Muscle layer of duodenum (tissue), 2 donors: Measurements from ENCODE around the gene CAPN10.
A peak's percentile ranks its signal among the peaks of the same experiment; 100 is the strongest.
"Not testable (repeated sequence)": the region's sequence is repeated elsewhere in the genome, so short reads cannot be mapped to it uniquely, and the experiment has no call there.

Experiments
- H3K27ac ChIP-seq: one replicate; pipeline ENCODE4 v1.7.0; 2013; ENCODE audit warnings: mild to moderate bottlenecking, low read length
- H3K27me3 ChIP-seq: one replicate; pipeline ENCODE4 v1.7.0; 2013; ENCODE audit warnings: low read depth, mild to moderate bottlenecking, control low read depth, low read length
- H3K36me3 ChIP-seq, 2 donors: one replicate each; pipeline ENCODE4 v1.7.0; 2013; ENCODE audit warnings: low read length in 2 of 2, control low read depth in 1 of 2, mild to moderate bottlenecking in 1 of 2; ENCODE audit not compliant: insufficient read depth in 2 of 2, control insufficient read depth in 1 of 2
- H3K4me1 ChIP-seq, 2 donors: one replicate each; pipeline ENCODE4 v1.7.0; 2013; ENCODE audit warnings: low read length in 2 of 2, mild to moderate bottlenecking in 2 of 2, control low read depth in 1 of 2, moderate library complexity in 1 of 2; ENCODE audit not compliant: insufficient read depth in 2 of 2, control insufficient read depth in 1 of 2
- H3K4me3 ChIP-seq, 2 donors: one replicate each; pipeline ENCODE4 v1.7.0; 2013; ENCODE audit warnings: low read length in 2 of 2, low read depth in 1 of 2, mild to moderate bottlenecking in 1 of 2
- H3K9me3 ChIP-seq, 2 donors: one replicate each; pipeline ENCODE4 v1.7.0; 2013; ENCODE audit warnings: low read length in 2 of 2, control low read depth in 1 of 2, mild to moderate bottlenecking in 1 of 2; ENCODE audit not compliant: control insufficient read depth in 1 of 2
- donor health status: healthy.

Gene CAPN10, protein sequence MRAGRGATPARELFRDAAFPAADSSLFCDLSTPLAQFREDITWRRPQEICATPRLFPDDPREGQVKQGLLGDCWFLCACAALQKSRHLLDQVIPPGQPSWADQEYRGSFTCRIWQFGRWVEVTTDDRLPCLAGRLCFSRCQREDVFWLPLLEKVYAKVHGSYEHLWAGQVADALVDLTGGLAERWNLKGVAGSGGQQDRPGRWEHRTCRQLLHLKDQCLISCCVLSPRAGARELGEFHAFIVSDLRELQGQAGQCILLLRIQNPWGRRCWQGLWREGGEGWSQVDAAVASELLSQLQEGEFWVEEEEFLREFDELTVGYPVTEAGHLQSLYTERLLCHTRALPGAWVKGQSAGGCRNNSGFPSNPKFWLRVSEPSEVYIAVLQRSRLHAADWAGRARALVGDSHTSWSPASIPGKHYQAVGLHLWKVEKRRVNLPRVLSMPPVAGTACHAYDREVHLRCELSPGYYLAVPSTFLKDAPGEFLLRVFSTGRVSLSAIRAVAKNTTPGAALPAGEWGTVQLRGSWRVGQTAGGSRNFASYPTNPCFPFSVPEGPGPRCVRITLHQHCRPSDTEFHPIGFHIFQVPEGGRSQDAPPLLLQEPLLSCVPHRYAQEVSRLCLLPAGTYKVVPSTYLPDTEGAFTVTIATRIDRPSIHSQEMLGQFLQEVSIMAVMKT

DNA sequence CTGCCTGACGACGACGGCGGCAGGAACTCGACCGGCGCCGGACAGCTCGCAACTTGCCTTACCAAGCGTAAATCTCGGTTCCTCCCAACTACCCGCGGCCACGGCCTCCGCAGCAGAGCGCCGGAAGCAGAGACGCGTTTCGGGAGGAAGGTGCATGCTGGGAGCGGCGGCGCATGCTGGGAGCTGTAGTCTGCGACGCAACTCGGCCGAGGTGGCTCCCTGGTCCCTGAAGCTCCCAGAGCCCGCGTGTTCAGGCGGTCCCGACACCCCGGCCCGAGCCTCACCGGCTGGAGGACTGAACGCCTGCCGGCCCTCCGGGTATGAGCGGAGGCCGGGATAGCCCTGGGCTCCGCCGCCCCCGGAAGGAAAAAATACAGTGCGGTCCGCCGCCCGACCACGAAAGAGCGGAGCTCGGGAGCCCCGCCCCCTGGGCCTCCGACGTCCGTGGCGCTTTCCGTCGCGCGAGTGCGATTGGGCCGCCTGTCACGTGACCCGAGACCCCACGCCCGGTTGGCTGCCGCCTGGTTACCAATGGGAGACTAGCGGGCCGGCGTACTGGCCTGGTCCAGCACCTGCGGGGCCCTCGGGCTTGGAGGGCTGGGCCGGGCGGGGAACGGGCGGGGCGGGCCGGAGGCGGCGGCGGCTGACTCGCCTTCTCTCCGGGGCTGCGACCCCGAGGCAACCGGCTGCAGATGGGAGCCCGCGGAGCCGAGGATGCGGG is at the start of gene CAPN10:
TSS of gene CAPN10 (plus strand) at position 537 of the 721 bp plus-strand sequence. CDS start at position 715, 178 bp downstream.
- peak within 1 kb of the TSS; percentile 93 for H3K27ac ChIP-seq
- no peaks in the 10 kb centered on the region for H3K27me3 ChIP-seq
- H3K4me3 ChIP-seq: peak within 1 kb of the TSS; percentile 87 to 94
- H3K36me3 ChIP-seq: peaks cover 16 to 25% of the 10 kb centered on the region in 2 donors
- no peaks in the 10 kb centered on the region for H3K9me3 ChIP-seq
- peaks cover 19 to 37% of the 10 kb centered on the region in 2 donors for H3K4me1 ChIP-seq

DNA sequence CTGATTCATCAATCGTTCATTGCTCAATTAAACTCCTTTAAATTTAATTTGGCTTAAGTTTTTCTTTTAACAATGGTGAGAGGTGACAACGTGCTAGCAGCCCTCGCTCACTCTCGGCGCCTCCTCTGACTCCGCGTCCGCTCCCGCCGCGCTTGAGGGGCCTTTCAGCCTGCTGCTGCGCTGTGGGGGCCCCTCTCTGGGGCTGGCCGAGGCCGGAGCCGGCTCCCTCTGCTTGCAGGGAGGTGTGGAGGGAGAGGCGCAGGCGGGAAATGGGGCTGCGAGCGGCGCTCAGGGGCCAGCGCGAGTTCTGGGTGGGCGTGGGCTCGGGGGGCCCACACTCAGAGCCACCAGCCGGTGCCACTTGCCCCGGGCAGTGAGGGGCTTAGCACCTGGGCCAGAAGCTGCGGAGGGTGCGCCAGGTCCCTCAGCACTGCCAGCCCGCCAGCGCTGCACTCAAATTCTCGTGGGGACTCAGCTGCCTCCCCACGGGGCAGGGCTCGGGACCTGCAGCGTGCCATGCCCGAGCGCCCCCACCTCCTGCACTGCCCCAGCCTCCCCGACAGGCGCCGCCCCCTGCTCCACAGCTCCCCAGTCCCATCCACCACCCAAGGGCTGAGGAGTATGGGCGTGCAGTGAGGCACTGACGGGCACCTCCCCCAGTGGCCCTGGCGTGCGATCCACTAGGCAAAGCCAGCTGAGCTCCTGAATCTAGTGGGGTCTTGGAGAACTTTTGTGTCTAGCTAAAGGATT is 48.3 kb upstream of the CAPN10 start:
- H3K36me3 ChIP-seq: peaks cover 0 to 10% of the 10 kb centered on the region in 2 donors
- H3K9me3 ChIP-seq: no peaks in the 10 kb centered on the region
- H3K4me1 ChIP-seq: no peaks in the 10 kb centered on the region
- H3K27ac ChIP-seq: no peak overlapping the region
- H3K4me3 ChIP-seq: no peak overlapping the region
- no peaks in the 10 kb centered on the region for H3K27me3 ChIP-seq

DNA sequence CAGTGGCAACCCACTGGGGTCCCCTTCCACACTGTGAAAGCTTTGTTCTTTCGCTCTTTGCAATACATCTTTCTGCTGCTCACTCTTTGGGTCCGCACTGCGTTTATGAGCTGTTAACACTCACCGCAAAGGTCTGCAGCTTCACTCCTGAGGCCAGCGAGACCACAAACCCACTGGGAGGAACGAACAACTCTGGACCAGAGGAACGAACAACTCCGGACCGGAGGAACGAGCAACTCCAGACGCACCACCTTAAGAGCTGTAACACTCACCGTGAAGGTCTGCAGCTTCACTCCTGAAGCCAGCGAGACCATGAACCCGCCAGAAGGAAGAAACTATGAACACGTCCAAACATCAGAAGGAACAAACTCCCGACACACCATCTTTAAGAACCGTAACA is 47.4 kb upstream of the CAPN10 start:
- H3K4me3 ChIP-seq, H3K4me1 ChIP-seq, H3K9me3 ChIP-seq, H3K27ac ChIP-seq, H3K36me3 ChIP-seq, H3K27me3 ChIP-seq: not testable (repeated sequence)

DNA sequence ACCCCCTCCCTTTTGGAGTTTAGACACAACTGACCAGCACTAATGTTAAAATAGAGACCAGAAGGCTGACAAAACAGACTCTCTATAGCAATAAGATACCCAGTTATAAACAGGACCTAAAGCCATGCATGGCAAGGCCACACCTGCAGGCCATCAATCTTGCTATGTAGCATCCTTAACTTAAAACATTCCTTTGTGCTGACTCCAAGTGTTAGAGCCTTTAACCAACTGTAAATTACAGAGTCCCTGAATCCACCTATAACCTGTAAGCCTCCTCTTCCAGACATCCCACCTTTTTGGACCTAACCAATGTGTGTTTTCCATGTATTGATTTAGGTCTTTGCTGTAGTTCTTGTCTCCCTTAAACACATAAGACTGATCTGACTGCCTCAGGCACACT is 46.6 kb upstream of the CAPN10 start:
- H3K27ac ChIP-seq: no peak overlapping the region
- H3K9me3 ChIP-seq: no peaks in the 10 kb centered on the region
- H3K4me1 ChIP-seq: no peaks in the 10 kb centered on the region
- H3K36me3 ChIP-seq: no peaks in the 10 kb centered on the region
- no peaks in the 10 kb centered on the region for H3K27me3 ChIP-seq
- no peak overlapping the region for H3K4me3 ChIP-seq

DNA sequence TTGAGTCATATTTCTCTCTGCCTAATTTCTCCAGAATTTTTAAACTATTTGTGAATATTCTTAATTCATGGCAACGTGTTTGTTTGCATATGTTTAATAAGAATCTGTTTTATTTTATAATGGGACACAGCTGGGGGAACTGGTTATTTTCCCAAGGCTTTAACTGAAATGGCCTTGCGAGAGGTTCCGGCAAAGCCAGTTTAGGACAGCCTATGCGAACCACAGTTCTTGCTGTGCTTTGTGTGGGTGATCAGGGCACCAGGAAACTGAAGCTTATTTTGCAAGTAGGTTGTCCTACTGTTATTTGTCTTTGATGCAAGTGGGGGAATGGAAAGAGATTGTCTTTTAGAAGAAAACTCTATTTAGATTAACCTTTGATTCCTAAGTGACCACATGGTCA is 35.2 kb upstream of the CAPN10 start:
- H3K27me3 ChIP-seq: no peaks in the 10 kb centered on the region
- no peaks in the 10 kb centered on the region for H3K9me3 ChIP-seq
- no peaks in the 10 kb centered on the region for H3K4me1 ChIP-seq
- H3K27ac ChIP-seq: no peak overlapping the region
- peaks cover 7 to 19% of the 10 kb centered on the region in 2 donors for H3K36me3 ChIP-seq
- no peak overlapping the region for H3K4me3 ChIP-seq

DNA sequence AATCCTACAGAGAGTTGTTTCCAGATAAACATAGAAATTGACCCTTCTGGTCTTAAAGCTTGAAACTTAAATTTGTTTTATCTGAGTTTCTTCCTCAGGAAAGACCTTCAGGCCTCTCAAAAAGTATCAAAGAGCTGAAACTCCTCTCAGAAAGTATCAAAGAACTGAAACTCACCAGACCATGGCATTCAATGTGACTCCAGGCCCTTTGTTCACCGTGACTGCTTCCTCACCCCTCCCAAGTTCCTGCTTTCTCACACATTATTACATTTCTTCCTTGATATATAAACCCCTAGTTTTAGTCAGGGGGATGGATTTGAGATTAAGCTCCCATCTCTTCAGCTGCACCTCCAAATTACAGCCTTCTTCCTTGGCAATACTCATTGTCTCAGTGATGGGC is 34.7 kb upstream of the CAPN10 start:
- Histone ChIP-seq H3K9me3 (no peaks in the 10 kb centered on the region), H3K4me3 (no peak overlapping the region), H3K4me1 (no peaks in the 10 kb centered on the region), H3K27me3 (no peaks in the 10 kb centered on the region), H3K27ac (no peak overlapping the region), H3K36me3 (peaks cover 7 to 19% of the 10 kb centered on the region in 2 donors)

DNA sequence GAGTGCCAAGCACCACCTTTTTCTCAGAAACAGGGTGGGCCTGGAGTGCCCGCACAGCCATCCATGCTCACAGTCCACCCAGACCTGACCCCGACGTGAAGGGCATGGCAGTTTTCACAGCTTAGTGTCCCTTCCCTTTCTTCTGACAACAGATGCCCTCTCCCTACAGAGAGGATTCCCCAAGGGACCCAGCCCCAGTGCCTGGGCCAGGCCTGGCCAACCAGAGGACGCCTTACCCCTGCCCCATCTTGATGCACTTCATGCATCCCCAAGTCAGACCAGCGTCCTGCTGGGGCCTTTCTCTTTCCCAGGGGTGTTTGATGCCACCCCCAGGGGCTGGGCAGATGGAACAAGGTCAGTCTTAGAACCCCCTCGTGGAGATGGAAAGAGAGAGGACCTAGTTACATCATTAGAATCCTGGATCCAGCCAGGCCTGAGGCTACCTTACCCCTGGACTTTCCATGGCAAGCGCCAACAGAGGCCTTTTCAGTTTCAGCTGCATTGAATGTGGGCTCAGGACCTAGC is 32.5 kb upstream of the CAPN10 start:
- H3K9me3 ChIP-seq: no peaks in the 10 kb centered on the region
- H3K4me3 ChIP-seq: no peak overlapping the region

DNA sequence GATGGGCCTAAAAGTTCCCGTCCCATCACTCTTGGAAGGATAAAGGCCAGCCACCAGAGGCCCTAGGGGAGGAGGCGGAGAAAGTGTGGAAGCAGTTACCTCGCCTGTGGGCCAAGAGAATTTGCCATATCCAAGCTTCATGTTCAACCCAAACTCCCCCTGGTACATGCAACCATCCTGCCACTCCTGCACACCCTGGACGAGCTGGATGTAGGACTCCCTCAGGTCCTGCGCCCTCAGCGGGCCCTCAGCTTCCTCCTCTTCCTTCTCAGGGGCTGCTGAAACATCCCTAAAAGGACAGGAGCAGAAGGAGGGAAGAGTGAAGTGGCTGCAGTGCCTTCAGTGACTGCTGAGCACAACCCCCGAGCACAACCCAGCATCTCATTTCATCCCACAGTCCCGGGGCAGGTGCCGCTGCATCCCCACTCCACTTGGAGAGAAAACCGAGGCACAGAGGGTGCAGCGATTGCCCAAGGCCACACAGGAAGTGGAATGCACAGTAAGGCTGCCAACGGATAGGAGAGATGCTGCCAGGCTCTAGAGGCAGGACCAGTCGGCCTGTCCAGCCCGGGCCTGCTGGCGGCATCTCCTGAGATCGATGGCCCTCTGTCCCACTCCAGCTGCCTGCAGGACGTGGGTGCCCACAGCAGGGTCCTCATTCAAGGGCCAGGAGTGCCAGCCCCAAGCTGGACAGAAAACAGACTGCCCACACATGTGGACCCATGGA is 31.6 kb upstream of the CAPN10 start:
- Histone ChIP-seq H3K27ac (no peak overlapping the region), H3K9me3 (no peaks in the 10 kb centered on the region), H3K27me3 (no peaks in the 10 kb centered on the region), H3K4me3 (no peak overlapping the region), H3K4me1 (peaks cover 7 to 25% of the 10 kb centered on the region in 2 donors), H3K36me3 (peaks cover 7 to 19% of the 10 kb centered on the region in 2 donors)

More for the DNA sequence above, 32.5 kb upstream of the CAPN10 start:
- Histone ChIP-seq H3K27me3 (no peaks in the 10 kb centered on the region), H3K27ac (no peak overlapping the region), H3K36me3 (peaks cover 7 to 19% of the 10 kb centered on the region in 2 donors), H3K4me1 (peaks cover 0 to 16% of the 10 kb centered on the region in 2 donors)

DNA sequence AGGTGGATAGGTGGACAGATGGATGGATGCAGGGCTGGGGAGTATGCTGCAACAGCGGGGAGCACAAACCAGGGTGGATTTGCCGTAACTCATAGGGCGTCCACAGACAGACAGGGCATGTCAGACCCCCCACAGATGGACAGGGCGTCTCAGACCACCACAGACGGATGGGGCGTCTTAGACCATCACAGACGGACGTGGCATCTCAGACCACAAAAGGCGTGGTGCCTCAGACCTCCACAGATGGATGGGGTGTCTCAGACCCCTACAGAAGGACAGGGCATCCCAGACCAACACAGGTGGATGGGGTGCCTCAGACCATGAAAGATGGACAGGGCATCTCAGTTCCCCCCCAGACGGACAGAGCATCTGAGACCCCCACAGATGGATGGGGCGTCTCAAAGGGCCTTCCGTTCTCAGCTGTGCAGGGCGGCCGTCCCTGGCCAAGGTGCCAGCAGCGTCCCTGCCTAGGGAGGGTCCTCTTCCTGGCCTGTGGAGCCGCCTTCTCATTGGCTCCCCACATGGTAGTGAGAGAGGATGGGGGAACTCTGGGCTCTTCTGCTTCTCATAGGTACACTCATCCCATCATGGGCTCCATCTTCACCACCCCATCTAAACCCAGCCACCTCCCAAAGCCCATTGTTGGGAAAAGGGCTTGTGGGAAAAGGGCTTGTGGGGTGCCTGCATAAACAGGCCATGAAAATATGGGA is 30.8 kb upstream of the CAPN10 start:
- Histone ChIP-seq H3K4me3 (no peak overlapping the region), H3K4me1 (peaks cover 7 to 25% of the 10 kb centered on the region in 2 donors), H3K36me3 (peaks cover 7 to 19% of the 10 kb centered on the region in 2 donors), H3K27me3 (no peaks in the 10 kb centered on the region), H3K9me3 (no peaks in the 10 kb centered on the region), H3K27ac (no peak overlapping the region)
